H9 (cell line): ENCODE data around the gene C1QB. TPM values are rescaled to one million over a fixed set of nuclear protein-coding genes. Genes with fewer than 3 reads are reported as not detected.

ENCODE experiments used
- DNase-seq: peaks from one replicate; pipeline ENCODE4 v3.0.0-alpha.2; 2017
- H2AFZ ChIP-seq: one replicate; pipeline ENCODE4 v1.6.1; 2013; ENCODE audit warnings: mild to moderate bottlenecking, low read length, control low read depth, moderate library complexity
- H2AK5ac ChIP-seq: 2 replicates; pipeline ENCODE4 v1.6.1; 2013; ENCODE audit warnings: low read length, control low read depth, mixed read lengths; ENCODE audit not compliant: insufficient read length
- H2BK120ac ChIP-seq: one replicate; pipeline ENCODE4 v1.6.1; 2013; ENCODE audit warnings: low read depth, mild to moderate bottlenecking, low read length, control low read depth, inconsistent platforms; ENCODE audit not compliant: poor library complexity, severe bottlenecking
- H2BK12ac ChIP-seq: 2 replicates; pipeline ENCODE4 v1.6.1; 2013; ENCODE audit warnings: low read length, control low read depth, mixed read lengths, low read depth; ENCODE audit not compliant: insufficient read length
- H2BK15ac ChIP-seq: 2 replicates; pipeline ENCODE4 v1.6.1; 2013; ENCODE audit warnings: low read depth, low read length, control low read depth
- H2BK20ac ChIP-seq: one replicate; pipeline ENCODE4 v1.6.1; 2013; ENCODE audit warnings: low read depth, mild to moderate bottlenecking, low read length, control low read depth, inconsistent platforms; ENCODE audit not compliant: poor library complexity, severe bottlenecking
- H2BK5ac ChIP-seq: 2 replicates; pipeline ENCODE4 v1.6.1; 2013; ENCODE audit warnings: low read length, control low read depth, mixed read lengths; ENCODE audit not compliant: insufficient read length
- H3K14ac ChIP-seq: 2 replicates; pipeline ENCODE4 v1.6.1; 2013; ENCODE audit warnings: low read length, control low read depth; ENCODE audit not compliant: insufficient read depth
- H3K18ac ChIP-seq: 2 replicates; pipeline ENCODE4 v1.6.1; 2013; ENCODE audit warnings: low read depth, mild to moderate bottlenecking, mixed read lengths, low read length, control low read depth; ENCODE audit not compliant: insufficient read length
- H3K23ac ChIP-seq: 2 replicates; pipeline ENCODE4 v1.6.1; 2013; ENCODE audit warnings: low read length, control low read depth, mixed read lengths, low read depth; ENCODE audit not compliant: insufficient read length
- H3K23me2 ChIP-seq: 2 replicates; pipeline ENCODE4 v1.6.1; 2013; ENCODE audit warnings: low read depth, mild to moderate bottlenecking, mixed read lengths, low read length, control low read depth; ENCODE audit not compliant: insufficient read length, poor library complexity, severe bottlenecking
- H3K27ac ChIP-seq: 2 replicates; pipeline ENCODE4 v1.5.1; 2013; ENCODE audit warnings: low read length, control low read depth, mixed read lengths, low read depth; ENCODE audit not compliant: insufficient read length
- H3K27me3 ChIP-seq: 2 replicates; pipeline ENCODE4 v1.6.1; 2013; ENCODE audit warnings: low read length, control low read depth, inconsistent platforms; ENCODE audit not compliant: insufficient read depth
- H3K4ac ChIP-seq: 2 replicates; pipeline ENCODE4 v1.6.1; 2013; ENCODE audit warnings: low read depth, mild to moderate bottlenecking, control low read depth, inconsistent platforms, low read length, moderate library complexity
- H3K4me1 ChIP-seq: 2 replicates; pipeline ENCODE4 v1.6.1; 2013; ENCODE audit warnings: low read length, control low read depth, inconsistent platforms; ENCODE audit not compliant: insufficient read depth
- H3K4me2 ChIP-seq: 2 replicates; pipeline ENCODE4 v1.6.1; 2013; ENCODE audit warnings: low read length, control low read depth, mixed read lengths; ENCODE audit not compliant: insufficient read length, insufficient read depth
- H3K56ac ChIP-seq: 2 replicates; pipeline ENCODE4 v1.6.1; 2013; ENCODE audit warnings: low read depth, mild to moderate bottlenecking, mixed read lengths, low read length, control low read depth; ENCODE audit not compliant: insufficient read length
- H3K79me1 ChIP-seq: 2 replicates; pipeline ENCODE4 v1.6.1; 2013; ENCODE audit warnings: low read depth, mild to moderate bottlenecking, moderate library complexity, low read length, control low read depth, inconsistent platforms; ENCODE audit not compliant: insufficient read depth, poor library complexity, severe bottlenecking
- H3K79me2 ChIP-seq: 2 replicates; pipeline ENCODE4 v1.6.1; 2013; ENCODE audit warnings: low read length, control low read depth, inconsistent platforms; ENCODE audit not compliant: insufficient read depth
- H3K9ac ChIP-seq: 2 replicates; pipeline ENCODE4 v1.6.1; 2013; ENCODE audit warnings: low read length, control low read depth, mixed read lengths; ENCODE audit not compliant: insufficient read length; ENCODE audit errors: extremely low read depth
- H3K9me3 ChIP-seq: one replicate; pipeline ENCODE4 v1.6.1; 2013; ENCODE audit warnings: low read depth, low read length, inconsistent platforms; ENCODE audit not compliant: control insufficient read depth
- H3T11ph ChIP-seq: one replicate; pipeline ENCODE4 v1.6.1; 2013; ENCODE audit warnings: mild to moderate bottlenecking, low read length, control low read depth, inconsistent platforms
- H4K20me1 ChIP-seq: one replicate; pipeline ENCODE4 v1.6.1; 2013; ENCODE audit not compliant: control insufficient read depth, insufficient read length, insufficient read depth
- H4K5ac ChIP-seq: 2 replicates; pipeline ENCODE4 v1.6.1; 2013; ENCODE audit warnings: low read depth, mild to moderate bottlenecking, mixed read lengths, low read length, control low read depth; ENCODE audit not compliant: insufficient read length
- H4K8ac ChIP-seq: replicated peaks from 2 replicates; pipeline ENCODE4 v1.6.1; 2013; ENCODE audit warnings: low read length, control low read depth, mixed read lengths, low read depth; ENCODE audit not compliant: insufficient read length
- H4K91ac ChIP-seq: 2 replicates; pipeline ENCODE4 v1.6.1; 2013; ENCODE audit warnings: low read depth, mild to moderate bottlenecking, moderate library complexity, mixed read lengths, low read length, control low read depth; ENCODE audit not compliant: insufficient read length
- H3K27ac Mint-ChIP-seq, 3 experiments: 2 replicates in 2 of 3; 3 replicates in 1 of 3; pipeline ENCODE4 v1.8.0; 2020 to 2021; ENCODE audit warnings: mixed read lengths in 3 of 3, mild to moderate bottlenecking in 1 of 3, moderate library complexity in 1 of 3
- H3K27me3 Mint-ChIP-seq: 2 replicates; pipeline ENCODE4 v1.8.0; 2021; ENCODE audit warnings: low read depth, mild to moderate bottlenecking, moderate library complexity, mixed read lengths
- H3K36me3 Mint-ChIP-seq, 3 experiments: 2 replicates in 2 of 3; 3 replicates in 1 of 3; pipeline ENCODE4 v1.8.0; 2020 to 2021; ENCODE audit warnings: low read depth in 3 of 3, mixed read lengths in 3 of 3; ENCODE audit not compliant: insufficient read depth in 1 of 3
- H3K4me1 Mint-ChIP-seq, 2 experiments: 2 replicates each; pipeline ENCODE4 v1.8.0; 2020; ENCODE audit warnings: mixed read lengths in 2 of 2
- H3K4me3 Mint-ChIP-seq, 2 experiments: 2 replicates in 1 of 2; 3 replicates in 1 of 2; pipeline ENCODE4 v1.8.0; 2020 to 2021; ENCODE audit warnings: mild to moderate bottlenecking in 2 of 2, mixed read lengths in 2 of 2, moderate library complexity in 1 of 2
- H3K9me3 Mint-ChIP-seq, 2 experiments: 2 replicates in 1 of 2; 3 replicates in 1 of 2; pipeline ENCODE4 v1.8.0; 2020; ENCODE audit warnings: mild to moderate bottlenecking in 2 of 2, mixed read lengths in 2 of 2, moderate library complexity in 1 of 2
- WGBS: extraction: QIAGEN DNeasy Blood & Tissue Kit; methylation state at CpG from one replicate; pipeline ENCODE4 v1.1.7; 2013; ENCODE audit warnings: missing lambda C conversion rate, low lambda C conversion rate, mixed read lengths; ENCODE audit not compliant: insufficient read length; ENCODE audit errors: extremely low coverage; 5-methylcytosine and 5-hydroxymethylcytosine counted together
- total RNA-seq: library from RNA; stranded (reverse); gene quantifications from 2 replicates; pipeline ENCODE4 v1.2.1, GENCODE V29; 2021
- TF ChIP-seq, protein P1 (sequence below): fragments of 200-600 bp; sonication (generic); conservative IDR thresholded peaks from 3 replicates; pipeline ENCODE4 v1.8.0; 2021; ENCODE audit warnings: antibody characterized with exemption, mild to moderate bottlenecking

The C1QB gene
- total RNA-seq, 1 experiment from 2014 or later = not detected

DNA sequence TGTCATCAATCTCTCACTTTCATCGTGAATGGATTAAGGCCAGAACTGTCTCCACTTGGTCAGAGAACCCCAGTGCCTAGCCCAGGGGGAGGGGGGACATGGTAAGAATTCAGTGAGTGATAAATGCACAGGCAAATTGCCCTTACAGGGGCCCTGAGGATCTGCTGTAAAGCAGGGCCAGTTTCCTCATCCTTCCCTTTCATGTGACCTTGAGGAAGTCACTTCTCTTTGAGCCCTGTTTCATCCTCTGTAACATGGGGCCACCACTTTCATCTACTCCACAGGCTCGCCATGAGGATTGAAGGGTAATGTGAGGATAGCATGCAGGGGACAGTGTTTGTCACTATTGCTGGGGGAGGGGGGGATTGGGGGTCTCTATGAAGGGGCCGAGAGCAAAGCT is 44.7 kb upstream of the C1QB start:
- Histone ChIP-seq H3K23ac (no peak overlapping the region), H3K79me2 (no peaks in the 10 kb centered on the region), H3K23me2 (no peaks in the 10 kb centered on the region), H2BK5ac (no peak overlapping the region), H3K27me3 (no peaks in the 10 kb centered on the region), H3K79me1 (no peaks in the 10 kb centered on the region), H3K9me3 (no peaks in the 10 kb centered on the region), H3K4me1 (no peaks in the 10 kb centered on the region), H3K9ac (no peak overlapping the region), H3K18ac (no peak overlapping the region), H4K20me1 (no peaks in the 10 kb centered on the region), H2BK20ac (no peak overlapping the region), H3T11ph (no peak overlapping the region), H2BK15ac (no peak overlapping the region), H3K14ac (no peak overlapping the region), H4K91ac (no peak overlapping the region), H3K4ac (no peak overlapping the region), H3K4me2 (no peak overlapping the region), H2BK12ac (no peak overlapping the region), H3K27ac (no peak overlapping the region), H2AFZ (no peak overlapping the region), H2AK5ac (no peak overlapping the region), H4K8ac (no peak overlapping the region), H2BK120ac (no peak overlapping the region), H3K56ac (no peak overlapping the region), H4K5ac (no peak overlapping the region)
- no peak overlapping the region for H3K4me3 Mint-ChIP-seq
- H3K4me1 Mint-ChIP-seq = peaks cover 41 to 84% of the 10 kb centered on the region in 2 experiments
- no CpG with 5 or more reads among the region's 3 CpGs for WGBS
- TF ChIP-seq, protein P1, sequence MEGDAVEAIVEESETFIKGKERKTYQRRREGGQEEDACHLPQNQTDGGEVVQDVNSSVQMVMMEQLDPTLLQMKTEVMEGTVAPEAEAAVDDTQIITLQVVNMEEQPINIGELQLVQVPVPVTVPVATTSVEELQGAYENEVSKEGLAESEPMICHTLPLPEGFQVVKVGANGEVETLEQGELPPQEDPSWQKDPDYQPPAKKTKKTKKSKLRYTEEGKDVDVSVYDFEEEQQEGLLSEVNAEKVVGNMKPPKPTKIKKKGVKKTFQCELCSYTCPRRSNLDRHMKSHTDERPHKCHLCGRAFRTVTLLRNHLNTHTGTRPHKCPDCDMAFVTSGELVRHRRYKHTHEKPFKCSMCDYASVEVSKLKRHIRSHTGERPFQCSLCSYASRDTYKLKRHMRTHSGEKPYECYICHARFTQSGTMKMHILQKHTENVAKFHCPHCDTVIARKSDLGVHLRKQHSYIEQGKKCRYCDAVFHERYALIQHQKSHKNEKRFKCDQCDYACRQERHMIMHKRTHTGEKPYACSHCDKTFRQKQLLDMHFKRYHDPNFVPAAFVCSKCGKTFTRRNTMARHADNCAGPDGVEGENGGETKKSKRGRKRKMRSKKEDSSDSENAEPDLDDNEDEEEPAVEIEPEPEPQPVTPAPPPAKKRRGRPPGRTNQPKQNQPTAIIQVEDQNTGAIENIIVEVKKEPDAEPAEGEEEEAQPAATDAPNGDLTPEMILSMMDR = no peak
- peaks cover 83% of the 10 kb centered on the region for H3K27me3 Mint-ChIP-seq
- no peak for DNase-seq
- no peaks in the 10 kb centered on the region for H3K36me3 Mint-ChIP-seq
- peaks cover 0 to 3% of the 10 kb centered on the region in 2 experiments; a peak in 2 of 5 replicates for H3K9me3 Mint-ChIP-seq
- no peak overlapping the region for H3K27ac Mint-ChIP-seq
